ENCODE measurements around the gene FAM193A.

DNA sequence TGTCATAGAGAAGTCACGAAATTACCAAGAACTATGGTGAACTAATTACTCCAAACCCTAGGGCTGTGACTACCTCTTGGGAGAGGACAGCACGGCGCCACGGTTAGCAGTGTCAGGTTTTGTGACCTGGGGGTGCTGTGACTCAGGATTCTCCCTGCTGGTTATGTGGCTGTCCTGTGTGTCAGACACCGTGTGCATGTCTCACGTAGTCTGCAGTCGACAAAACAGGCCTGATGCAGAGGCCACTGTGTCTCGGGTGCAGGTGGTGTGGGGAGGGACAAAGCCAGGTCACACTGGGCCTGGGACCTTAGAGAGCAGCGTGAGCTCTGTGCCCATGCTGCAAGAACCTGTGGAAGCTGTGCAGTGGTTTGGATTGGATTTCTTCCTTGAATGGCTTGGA lies 185.6 kb downstream of the FAM193A start:
- no peak for TF ChIP-seq POLR2AphosphoS5 (IDR thresholded peaks at IDR 0.05; ENCODE audit: borderline replicate concordance, low read depth, low read length)
- no peak for TF ChIP-seq FOXP2 (optimal IDR thresholded peaks at IDR 0.05; ENCODE audit: control extremely low read depth, extremely low read length, insufficient read depth)
- TF ChIP-seq EZH2 (IDR thresholded peaks at IDR 0.05), result no peak

Measured in SK-N-MC (cell line).